ENCODE results near the gene GOLPH3L. TPM values are rescaled to one million over a fixed set of nuclear protein-coding genes. Genes with fewer than 3 reads are reported as not detected.
A peak's percentile ranks its signal among the peaks of the same experiment; 100 is the strongest.

GOLPH3L gene
- total and polyA plus RNA-seq, 2 experiments from 2014 or later = 23.5 to 29.6 TPM

DNA sequence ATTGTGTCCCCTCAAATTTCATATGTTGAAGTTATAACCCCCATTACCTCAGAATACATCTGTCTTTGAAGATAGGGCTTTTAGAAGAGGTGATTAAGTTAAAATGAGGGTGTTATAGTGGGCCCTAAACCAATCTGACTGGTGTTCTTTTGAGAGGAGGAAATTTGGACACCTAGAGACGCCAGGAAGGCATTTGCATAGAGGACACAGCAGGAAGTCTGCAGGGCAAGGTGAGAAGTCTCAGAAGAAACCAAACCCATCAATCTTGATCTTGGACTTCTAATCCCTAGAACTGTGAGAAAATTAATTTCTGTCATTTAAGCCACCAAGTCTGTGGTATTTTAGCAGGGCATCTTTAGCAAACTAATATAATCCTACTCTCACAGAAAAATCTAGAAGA, 13.0 kb downstream of the GOLPH3L start:
- no peak overlapping the region for H3K4me3 ChIP-seq
- H3K79me2 ChIP-seq (replicated peaks; ENCODE audit: insufficient read depth) = peaks cover 15% of the 10 kb centered on the region; the same call in 1 of the 2 replicates
- peaks cover 29% of the 10 kb centered on the region for H3K36me3 Mint-ChIP-seq (ENCODE audit: low read depth)
- H3K4me1 Mint-ChIP-seq = peaks cover 10% of the 10 kb centered on the region
- H3K27me3 Mint-ChIP-seq (ENCODE audit: insufficient read depth, low read depth, poor library complexity) = peaks cover 4% of the 10 kb centered on the region
- H3K27ac ChIP-seq (ENCODE audit: low read depth) = no peak overlapping the region
- H2AFZ ChIP-seq = no peak overlapping the region
- H3K9me3 Mint-ChIP-seq = no peaks in the 10 kb centered on the region
- no peaks in the 10 kb centered on the region for H3K27me3 ChIP-seq (ENCODE audit: insufficient read depth)
- 0 out of 2 replicates have a peak, but pooled peaks cover 6% of the 10 kb centered on the region for H3F3A ChIP-seq (replicated peaks; ENCODE audit: low read depth)
- H3K4me1 ChIP-seq (ENCODE audit: insufficient read depth) = peaks cover 10% of the 10 kb centered on the region; the same call in 1 of the 2 replicates
- ATAC-seq (peak; percentile 72), DNase-seq (ENCODE audit: low spot score) (peak; percentile 49)
- 0 out of 2 replicates have a peak overlapping the region, but pooled peaks have one; percentile 34 for H3K4me2 ChIP-seq
- no peak overlapping the region; the same call in 2 of the 3 replicates for H3K4me3 Mint-ChIP-seq
- H3K9me2 ChIP-seq (ENCODE audit: insufficient read depth) = no peaks in the 10 kb centered on the region
- TF ChIP-seq EZH2phosphoT487 (IDR thresholded peaks at IDR 0.05; ENCODE audit: unreplicated experiment) (no peak), JUNB (IDR thresholded peaks at IDR 0.05; ENCODE audit: unreplicated experiment) (no peak), STAT1 (IDR thresholded peaks at IDR 0.05; ENCODE audit: unreplicated experiment) (no peak), EZH2 (IDR thresholded peaks at IDR 0.05; ENCODE audit: low read depth, unreplicated experiment) (no peak), ZNF114 (CRISPR knock-in tag; IDR thresholded peaks at IDR 0.05) (no peak), CREB1 (CRISPR knock-in tag; IDR thresholded peaks at IDR 0.05; ENCODE audit: low read depth) (no peak), NANOG (IDR thresholded peaks at IDR 0.05; ENCODE audit: borderline replicate concordance) (no peak), POLR2AphosphoS5 (IDR thresholded peaks at IDR 0.05; ENCODE audit: low read depth) (no peak), ZNF331 (CRISPR knock-in tag; IDR thresholded peaks at IDR 0.05; ENCODE audit: low read depth) (no peak)
- TF ChIP-seq, protein P1, sequence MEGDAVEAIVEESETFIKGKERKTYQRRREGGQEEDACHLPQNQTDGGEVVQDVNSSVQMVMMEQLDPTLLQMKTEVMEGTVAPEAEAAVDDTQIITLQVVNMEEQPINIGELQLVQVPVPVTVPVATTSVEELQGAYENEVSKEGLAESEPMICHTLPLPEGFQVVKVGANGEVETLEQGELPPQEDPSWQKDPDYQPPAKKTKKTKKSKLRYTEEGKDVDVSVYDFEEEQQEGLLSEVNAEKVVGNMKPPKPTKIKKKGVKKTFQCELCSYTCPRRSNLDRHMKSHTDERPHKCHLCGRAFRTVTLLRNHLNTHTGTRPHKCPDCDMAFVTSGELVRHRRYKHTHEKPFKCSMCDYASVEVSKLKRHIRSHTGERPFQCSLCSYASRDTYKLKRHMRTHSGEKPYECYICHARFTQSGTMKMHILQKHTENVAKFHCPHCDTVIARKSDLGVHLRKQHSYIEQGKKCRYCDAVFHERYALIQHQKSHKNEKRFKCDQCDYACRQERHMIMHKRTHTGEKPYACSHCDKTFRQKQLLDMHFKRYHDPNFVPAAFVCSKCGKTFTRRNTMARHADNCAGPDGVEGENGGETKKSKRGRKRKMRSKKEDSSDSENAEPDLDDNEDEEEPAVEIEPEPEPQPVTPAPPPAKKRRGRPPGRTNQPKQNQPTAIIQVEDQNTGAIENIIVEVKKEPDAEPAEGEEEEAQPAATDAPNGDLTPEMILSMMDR (conservative IDR thresholded peaks at IDR 0.05; ENCODE audit: low read depth in 2 of 2) = no peak
- TF ChIP-seq, protein P2, sequence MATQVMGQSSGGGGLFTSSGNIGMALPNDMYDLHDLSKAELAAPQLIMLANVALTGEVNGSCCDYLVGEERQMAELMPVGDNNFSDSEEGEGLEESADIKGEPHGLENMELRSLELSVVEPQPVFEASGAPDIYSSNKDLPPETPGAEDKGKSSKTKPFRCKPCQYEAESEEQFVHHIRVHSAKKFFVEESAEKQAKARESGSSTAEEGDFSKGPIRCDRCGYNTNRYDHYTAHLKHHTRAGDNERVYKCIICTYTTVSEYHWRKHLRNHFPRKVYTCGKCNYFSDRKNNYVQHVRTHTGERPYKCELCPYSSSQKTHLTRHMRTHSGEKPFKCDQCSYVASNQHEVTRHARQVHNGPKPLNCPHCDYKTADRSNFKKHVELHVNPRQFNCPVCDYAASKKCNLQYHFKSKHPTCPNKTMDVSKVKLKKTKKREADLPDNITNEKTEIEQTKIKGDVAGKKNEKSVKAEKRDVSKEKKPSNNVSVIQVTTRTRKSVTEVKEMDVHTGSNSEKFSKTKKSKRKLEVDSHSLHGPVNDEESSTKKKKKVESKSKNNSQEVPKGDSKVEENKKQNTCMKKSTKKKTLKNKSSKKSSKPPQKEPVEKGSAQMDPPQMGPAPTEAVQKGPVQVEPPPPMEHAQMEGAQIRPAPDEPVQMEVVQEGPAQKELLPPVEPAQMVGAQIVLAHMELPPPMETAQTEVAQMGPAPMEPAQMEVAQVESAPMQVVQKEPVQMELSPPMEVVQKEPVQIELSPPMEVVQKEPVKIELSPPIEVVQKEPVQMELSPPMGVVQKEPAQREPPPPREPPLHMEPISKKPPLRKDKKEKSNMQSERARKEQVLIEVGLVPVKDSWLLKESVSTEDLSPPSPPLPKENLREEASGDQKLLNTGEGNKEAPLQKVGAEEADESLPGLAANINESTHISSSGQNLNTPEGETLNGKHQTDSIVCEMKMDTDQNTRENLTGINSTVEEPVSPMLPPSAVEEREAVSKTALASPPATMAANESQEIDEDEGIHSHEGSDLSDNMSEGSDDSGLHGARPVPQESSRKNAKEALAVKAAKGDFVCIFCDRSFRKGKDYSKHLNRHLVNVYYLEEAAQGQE (IDR thresholded peaks at IDR 0.05; ENCODE audit: unreplicated experiment) = no peak
- TF ChIP-seq, protein P3, sequence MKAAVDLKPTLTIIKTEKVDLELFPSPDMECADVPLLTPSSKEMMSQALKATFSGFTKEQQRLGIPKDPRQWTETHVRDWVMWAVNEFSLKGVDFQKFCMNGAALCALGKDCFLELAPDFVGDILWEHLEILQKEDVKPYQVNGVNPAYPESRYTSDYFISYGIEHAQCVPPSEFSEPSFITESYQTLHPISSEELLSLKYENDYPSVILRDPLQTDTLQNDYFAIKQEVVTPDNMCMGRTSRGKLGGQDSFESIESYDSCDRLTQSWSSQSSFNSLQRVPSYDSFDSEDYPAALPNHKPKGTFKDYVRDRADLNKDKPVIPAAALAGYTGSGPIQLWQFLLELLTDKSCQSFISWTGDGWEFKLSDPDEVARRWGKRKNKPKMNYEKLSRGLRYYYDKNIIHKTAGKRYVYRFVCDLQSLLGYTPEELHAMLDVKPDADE (IDR thresholded peaks at IDR 0.05) = no peak
- TF ChIP-seq, protein P4, sequence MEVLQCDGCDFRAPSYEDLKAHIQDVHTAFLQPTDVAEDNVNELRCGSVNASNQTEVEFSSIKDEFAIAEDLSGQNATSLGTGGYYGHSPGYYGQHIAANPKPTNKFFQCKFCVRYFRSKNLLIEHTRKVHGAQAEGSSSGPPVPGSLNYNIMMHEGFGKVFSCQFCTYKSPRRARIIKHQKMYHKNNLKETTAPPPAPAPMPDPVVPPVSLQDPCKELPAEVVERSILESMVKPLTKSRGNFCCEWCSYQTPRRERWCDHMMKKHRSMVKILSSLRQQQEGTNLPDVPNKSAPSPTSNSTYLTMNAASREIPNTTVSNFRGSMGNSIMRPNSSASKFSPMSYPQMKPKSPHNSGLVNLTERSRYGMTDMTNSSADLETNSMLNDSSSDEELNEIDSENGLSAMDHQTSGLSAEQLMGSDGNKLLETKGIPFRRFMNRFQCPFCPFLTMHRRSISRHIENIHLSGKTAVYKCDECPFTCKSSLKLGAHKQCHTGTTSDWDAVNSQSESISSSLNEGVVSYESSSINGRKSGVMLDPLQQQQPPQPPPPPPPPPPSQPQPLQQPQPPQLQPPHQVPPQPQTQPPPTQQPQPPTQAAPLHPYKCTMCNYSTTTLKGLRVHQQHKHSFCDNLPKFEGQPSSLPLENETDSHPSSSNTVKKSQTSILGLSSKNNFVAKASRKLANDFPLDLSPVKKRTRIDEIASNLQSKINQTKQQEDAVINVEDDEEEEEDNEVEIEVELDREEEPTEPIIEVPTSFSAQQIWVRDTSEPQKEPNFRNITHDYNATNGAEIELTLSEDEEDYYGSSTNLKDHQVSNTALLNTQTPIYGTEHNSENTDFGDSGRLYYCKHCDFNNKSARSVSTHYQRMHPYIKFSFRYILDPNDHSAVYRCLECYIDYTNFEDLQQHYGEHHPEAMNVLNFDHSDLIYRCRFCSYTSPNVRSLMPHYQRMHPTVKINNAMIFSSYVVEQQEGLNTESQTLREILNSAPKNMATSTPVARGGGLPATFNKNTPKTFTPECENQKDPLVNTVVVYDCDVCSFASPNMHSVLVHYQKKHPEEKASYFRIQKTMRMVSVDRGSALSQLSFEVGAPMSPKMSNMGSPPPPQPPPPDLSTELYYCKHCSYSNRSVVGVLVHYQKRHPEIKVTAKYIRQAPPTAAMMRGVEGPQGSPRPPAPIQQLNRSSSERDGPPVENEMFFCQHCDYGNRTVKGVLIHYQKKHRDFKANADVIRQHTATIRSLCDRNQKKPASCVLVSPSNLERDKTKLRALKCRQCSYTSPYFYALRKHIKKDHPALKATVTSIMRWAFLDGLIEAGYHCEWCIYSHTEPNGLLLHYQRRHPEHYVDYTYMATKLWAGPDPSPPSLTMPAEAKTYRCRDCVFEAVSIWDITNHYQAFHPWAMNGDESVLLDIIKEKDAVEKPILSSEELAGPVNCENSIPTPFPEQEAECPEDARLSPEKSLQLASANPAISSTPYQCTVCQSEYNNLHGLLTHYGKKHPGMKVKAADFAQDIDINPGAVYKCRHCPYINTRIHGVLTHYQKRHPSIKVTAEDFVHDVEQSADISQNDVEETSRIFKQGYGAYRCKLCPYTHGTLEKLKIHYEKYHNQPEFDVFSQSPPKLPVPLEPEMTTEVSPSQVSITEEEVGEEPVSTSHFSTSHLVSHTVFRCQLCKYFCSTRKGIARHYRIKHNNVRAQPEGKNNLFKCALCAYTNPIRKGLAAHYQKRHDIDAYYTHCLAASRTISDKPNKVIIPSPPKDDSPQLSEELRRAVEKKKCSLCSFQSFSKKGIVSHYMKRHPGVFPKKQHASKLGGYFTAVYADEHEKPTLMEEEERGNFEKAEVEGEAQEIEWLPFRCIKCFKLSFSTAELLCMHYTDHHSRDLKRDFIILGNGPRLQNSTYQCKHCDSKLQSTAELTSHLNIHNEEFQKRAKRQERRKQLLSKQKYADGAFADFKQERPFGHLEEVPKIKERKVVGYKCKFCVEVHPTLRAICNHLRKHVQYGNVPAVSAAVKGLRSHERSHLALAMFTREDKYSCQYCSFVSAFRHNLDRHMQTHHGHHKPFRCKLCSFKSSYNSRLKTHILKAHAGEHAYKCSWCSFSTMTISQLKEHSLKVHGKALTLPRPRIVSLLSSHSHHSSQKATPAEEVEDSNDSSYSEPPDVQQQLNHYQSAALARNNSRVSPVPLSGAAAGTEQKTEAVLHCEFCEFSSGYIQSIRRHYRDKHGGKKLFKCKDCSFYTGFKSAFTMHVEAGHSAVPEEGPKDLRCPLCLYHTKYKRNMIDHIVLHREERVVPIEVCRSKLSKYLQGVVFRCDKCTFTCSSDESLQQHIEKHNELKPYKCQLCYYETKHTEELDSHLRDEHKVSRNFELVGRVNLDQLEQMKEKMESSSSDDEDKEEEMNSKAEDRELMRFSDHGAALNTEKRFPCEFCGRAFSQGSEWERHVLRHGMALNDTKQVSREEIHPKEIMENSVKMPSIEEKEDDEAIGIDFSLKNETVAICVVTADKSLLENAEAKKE (CRISPR knock-in tag; IDR thresholded peaks at IDR 0.05) = no peak
- H3K36me3 ChIP-seq (ENCODE audit: insufficient read depth) = peaks cover 17% of the 10 kb centered on the region
- H3K27ac Mint-ChIP-seq = peak overlapping the region; percentile 49
- no peaks in the 10 kb centered on the region for H4K20me1 ChIP-seq (replicated peaks; ENCODE audit: insufficient read depth)

Data from GM23338 (cell line).